Esophagus squamous epithelium (tissue), 5 donors: ENCODE measurements around the gene TPCN2. TPM values are rescaled to one million over a fixed set of nuclear protein-coding genes. Genes with fewer than 3 reads are reported as not detected.

ENCODE experiments used
- DNase-seq: peaks from one replicate; lab custom pipeline; 2025; lab: John Stamatoyannopoulos, UW
- H3K27ac ChIP-seq, 4 donors: fragments of 200-600 bp; sonication (generic); one replicate each; pipeline ENCODE4 v1.5.1; 2016 to 2019; ENCODE audit warnings: mild to moderate bottlenecking in 1 of 4
- H3K27me3 ChIP-seq, 4 donors: fragments of 200-600 bp; sonication (generic); 1 replicate in 3 of 4; 2 replicates in 1 of 4; pipeline versions ENCODE4 v1.5.1 to v1.6.0; 2017 to 2021; ENCODE audit warnings: antibody characterized with exemption in 1 of 4
- H3K36me3 ChIP-seq, 3 donors: fragments of 200-600 bp; sonication (generic); one replicate each; pipeline ENCODE4 v1.5.1; 2016 to 2019
- H3K4me1 ChIP-seq, 3 donors: fragments of 200-600 bp; sonication (generic); one replicate each; pipeline ENCODE4 v1.5.1; 2017 to 2019
- H3K4me3 ChIP-seq, 4 donors: fragments of 200-600 bp; sonication (generic); 1 replicate in 3 of 4; 2 replicates in 1 of 4; pipeline ENCODE4 v1.5.1; 2016 to 2019; ENCODE audit warnings: mild to moderate bottlenecking in 2 of 4, moderate library complexity in 1 of 4
- H3K9me3 ChIP-seq, 3 donors: fragments of 200-600 bp; sonication (generic); one replicate each; pipeline ENCODE4 v1.5.1; 2016 to 2019
- POLR2A ChIP-seq, 4 donors: fragments of 450-650 bp; IDR thresholded peaks; one replicate each; pipeline ENCODE4 v1.6.1; 2017; ENCODE audit warnings: antibody characterized with exemption in 4 of 4, mild to moderate bottlenecking in 4 of 4, moderate library complexity in 3 of 4
- WGBS, 2 donors: methylation state at CpG; one replicate each; pipeline ENCODE4 v1.1.5; 2018; 5-methylcytosine and 5-hydroxymethylcytosine counted together
- intact Hi-C: fragments of 100-400 bp; cut with DNase I; formaldehyde crosslinking; loops from one replicate; pipeline ENCODE4 v1.15.0; 2022
- total RNA-seq, 4 donors: library from RNA; depleted of rRNA; stranded (reverse); fragments of >200 nt; gene quantifications; one replicate each; pipeline ENCODE4 v1.1.0, GENCODE V29; 2016
- TF ChIP-seq, protein P1 (sequence below), 6 experiments: fragments of 450-650 bp in 4 of 6; fragments of 200-600 bp in 2 of 6; sonication (generic) in 2 of 6; IDR thresholded peaks; one replicate each; pipeline ENCODE4 v1.5.1; 2016 to 2019; ENCODE audit warnings: antibody characterized with exemption in 6 of 6, mild to moderate bottlenecking in 4 of 6, moderate library complexity in 4 of 6
- donor health status: DM: yes; HTN: yes; CAD: no.

Gene TPCN2
- total RNA-seq, 4 donors from 2014 or later, result 7.9 to 12.0 (median 9.1) TPM

- DNase-seq, result no peak
- H3K27me3 ChIP-seq, result peaks cover 0 to 23% (median 0%) of the 10 kb centered on the region in 4 donors
- no peak for TF ChIP-seq POLR2A (IDR thresholded peaks at IDR 0.05)
- TF ChIP-seq, protein P1, sequence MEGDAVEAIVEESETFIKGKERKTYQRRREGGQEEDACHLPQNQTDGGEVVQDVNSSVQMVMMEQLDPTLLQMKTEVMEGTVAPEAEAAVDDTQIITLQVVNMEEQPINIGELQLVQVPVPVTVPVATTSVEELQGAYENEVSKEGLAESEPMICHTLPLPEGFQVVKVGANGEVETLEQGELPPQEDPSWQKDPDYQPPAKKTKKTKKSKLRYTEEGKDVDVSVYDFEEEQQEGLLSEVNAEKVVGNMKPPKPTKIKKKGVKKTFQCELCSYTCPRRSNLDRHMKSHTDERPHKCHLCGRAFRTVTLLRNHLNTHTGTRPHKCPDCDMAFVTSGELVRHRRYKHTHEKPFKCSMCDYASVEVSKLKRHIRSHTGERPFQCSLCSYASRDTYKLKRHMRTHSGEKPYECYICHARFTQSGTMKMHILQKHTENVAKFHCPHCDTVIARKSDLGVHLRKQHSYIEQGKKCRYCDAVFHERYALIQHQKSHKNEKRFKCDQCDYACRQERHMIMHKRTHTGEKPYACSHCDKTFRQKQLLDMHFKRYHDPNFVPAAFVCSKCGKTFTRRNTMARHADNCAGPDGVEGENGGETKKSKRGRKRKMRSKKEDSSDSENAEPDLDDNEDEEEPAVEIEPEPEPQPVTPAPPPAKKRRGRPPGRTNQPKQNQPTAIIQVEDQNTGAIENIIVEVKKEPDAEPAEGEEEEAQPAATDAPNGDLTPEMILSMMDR (IDR thresholded peaks at IDR 0.05), result no peak
- H3K27ac ChIP-seq, result peak overlapping the region; percentile 32 to 93 (median 91)
- intact Hi-C loops, result no loop called here
- peaks cover 0 to 28% (median 3%) of the 10 kb centered on the region in 3 donors for H3K36me3 ChIP-seq
- 81 to 85% methylated on average over 6 to 12 of the region's 12 CpGs for WGBS, 2 donors
- no peaks in the 10 kb centered on the region for H3K9me3 ChIP-seq
- peaks cover 26 to 98% (median 68%) of the 10 kb centered on the region in 3 donors for H3K4me1 ChIP-seq
- no peak overlapping the region for H3K4me3 ChIP-seq
Observed at GRCh38 chr11:69006816-69007215, 41.9 kb upstream of the TPCN2 start.

GRCh38 chr11:69007975-69008381 lies 40.8 kb upstream of the TPCN2 start:
- peak overlapping the region in 1 of 4 donors; percentile 67 for H3K4me3 ChIP-seq

DNA sequence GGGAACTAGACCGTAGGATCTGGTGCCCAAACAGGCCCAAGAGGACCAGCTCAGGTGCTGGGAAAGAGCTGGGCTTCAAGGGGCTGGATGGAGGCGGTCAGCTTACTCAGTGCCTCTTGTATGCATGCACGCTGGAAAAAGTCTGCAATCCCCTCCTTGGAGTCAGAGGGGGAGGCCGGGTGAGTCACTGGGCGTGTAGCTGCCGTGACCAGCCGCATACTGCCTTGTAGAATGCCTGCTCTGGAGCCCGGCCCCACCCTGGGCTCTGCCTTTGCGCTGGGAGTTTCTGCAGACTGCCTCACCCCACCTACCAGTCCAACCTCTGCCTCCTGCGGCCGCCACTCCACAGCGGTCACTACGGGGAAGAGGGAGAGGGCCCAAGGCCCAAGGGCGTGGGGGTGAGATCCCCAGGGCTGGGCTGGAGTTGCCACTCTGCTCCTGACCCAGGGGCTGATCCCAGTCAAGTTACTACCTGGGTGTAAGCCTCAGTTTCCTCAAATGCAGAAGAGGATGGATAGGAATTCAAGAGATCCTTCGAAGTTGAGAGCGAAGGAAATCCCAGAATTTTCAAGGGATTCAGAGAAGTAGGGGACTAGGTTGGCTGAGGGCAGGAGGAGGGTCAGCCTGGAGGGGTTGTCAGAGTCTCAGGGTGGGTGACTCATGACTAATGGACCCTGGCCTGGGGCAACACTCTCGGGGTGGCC lies 39.8 kb upstream of the TPCN2 start:
- peak overlapping the region in 1 of 4 donors; percentile 67 for H3K4me3 ChIP-seq
- intact Hi-C loops, result no loop called here
- peaks cover 26 to 93% (median 54%) of the 10 kb centered on the region in 3 donors for H3K4me1 ChIP-seq
- H3K27me3 ChIP-seq, result peaks cover 0 to 44% (median 3%) of the 10 kb centered on the region in 4 donors
- TF ChIP-seq POLR2A (IDR thresholded peaks at IDR 0.05), result peak in 1 of 4 donors; percentile 55
- TF ChIP-seq, protein P1 (IDR thresholded peaks at IDR 0.05), result no peak
- H3K27ac ChIP-seq, result peak overlapping the region; percentile 75 to 93 (median 91)
- no peaks in the 10 kb centered on the region for H3K9me3 ChIP-seq
- peak; percentile 22 for DNase-seq
- peaks cover 0 to 21% (median 2%) of the 10 kb centered on the region in 3 donors for H3K36me3 ChIP-seq
- WGBS, 2 donors, result 47 to 54% methylated on average over 4 to 7 of the region's 17 CpGs

More at GRCh38 chr11:69007975-69008381, 40.8 kb upstream of the TPCN2 start:
- Histone ChIP-seq H3K4me1 (peaks cover 26 to 93% (median 56%) of the 10 kb centered on the region in 3 donors), H3K9me3 (no peaks in the 10 kb centered on the region), H3K27me3 (peaks cover 0 to 35% (median 0%) of the 10 kb centered on the region in 4 donors), H3K36me3 (peaks cover 0 to 28% (median 3%) of the 10 kb centered on the region in 3 donors), H3K27ac (peak overlapping the region; percentile 75 to 93 (median 91))
- no peak for DNase-seq
- intact Hi-C loops, result no loop called here
- 53% methylated on average over 4 of the region's 8 CpGs; no CpG with 5 or more reads in 1 of the 2 donors for WGBS, 2 donors
- TF ChIP-seq, protein P1 (IDR thresholded peaks at IDR 0.05), result no peak
- no peak for TF ChIP-seq POLR2A (IDR thresholded peaks at IDR 0.05)

- peaks cover 26 to 95% (median 52%) of the 10 kb centered on the region in 3 donors for H3K4me1 ChIP-seq
- intact Hi-C loops, result no loop called here
- no peaks in the 10 kb centered on the region for H3K9me3 ChIP-seq
- peaks cover 0 to 51% (median 3%) of the 10 kb centered on the region in 4 donors for H3K27me3 ChIP-seq
- DNase-seq, result no peak
- peak overlapping the region; percentile 75 to 93 (median 91) for H3K27ac ChIP-seq
- peaks cover 0 to 16% (median 0%) of the 10 kb centered on the region in 3 donors for H3K36me3 ChIP-seq
- 31% methylated on average over 8 of the region's 16 CpGs; no CpG with 5 or more reads in 1 of the 2 donors for WGBS, 2 donors
- H3K4me3 ChIP-seq, result peak overlapping the region in 3 of 4 donors; percentile 52 to 67 (median 55)
- no peak for TF ChIP-seq POLR2A (IDR thresholded peaks at IDR 0.05)
- TF ChIP-seq, protein P1 (IDR thresholded peaks at IDR 0.05), result no peak
Observed at GRCh38 chr11:69009441-69010211, 39.1 kb upstream of the TPCN2 start.
